ENCODE data around the gene SORBS2.

DNA sequence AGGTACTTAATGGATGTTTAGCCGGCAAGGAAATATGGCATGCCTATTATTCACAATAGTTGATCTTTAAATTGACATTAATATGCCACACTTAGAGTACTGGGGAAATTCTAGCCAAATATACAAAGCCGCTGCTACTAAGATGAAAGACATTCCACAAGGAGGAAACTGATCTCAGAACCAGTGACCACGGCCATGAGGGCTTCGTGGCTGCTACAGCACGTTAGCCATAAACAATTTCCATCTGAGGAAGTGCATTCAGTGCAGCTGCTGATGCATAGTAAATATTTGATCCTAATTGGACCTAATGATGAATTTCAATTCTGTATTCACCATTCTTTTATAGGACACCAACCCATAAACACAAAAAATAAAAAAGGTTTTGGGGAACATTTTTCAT, 59.1 kb downstream of the SORBS2 start:
- TF ChIP-seq, protein P1, sequence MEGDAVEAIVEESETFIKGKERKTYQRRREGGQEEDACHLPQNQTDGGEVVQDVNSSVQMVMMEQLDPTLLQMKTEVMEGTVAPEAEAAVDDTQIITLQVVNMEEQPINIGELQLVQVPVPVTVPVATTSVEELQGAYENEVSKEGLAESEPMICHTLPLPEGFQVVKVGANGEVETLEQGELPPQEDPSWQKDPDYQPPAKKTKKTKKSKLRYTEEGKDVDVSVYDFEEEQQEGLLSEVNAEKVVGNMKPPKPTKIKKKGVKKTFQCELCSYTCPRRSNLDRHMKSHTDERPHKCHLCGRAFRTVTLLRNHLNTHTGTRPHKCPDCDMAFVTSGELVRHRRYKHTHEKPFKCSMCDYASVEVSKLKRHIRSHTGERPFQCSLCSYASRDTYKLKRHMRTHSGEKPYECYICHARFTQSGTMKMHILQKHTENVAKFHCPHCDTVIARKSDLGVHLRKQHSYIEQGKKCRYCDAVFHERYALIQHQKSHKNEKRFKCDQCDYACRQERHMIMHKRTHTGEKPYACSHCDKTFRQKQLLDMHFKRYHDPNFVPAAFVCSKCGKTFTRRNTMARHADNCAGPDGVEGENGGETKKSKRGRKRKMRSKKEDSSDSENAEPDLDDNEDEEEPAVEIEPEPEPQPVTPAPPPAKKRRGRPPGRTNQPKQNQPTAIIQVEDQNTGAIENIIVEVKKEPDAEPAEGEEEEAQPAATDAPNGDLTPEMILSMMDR (IDR thresholded peaks at IDR 0.05), result no peak
- no peak for TF ChIP-seq EP300 (IDR thresholded peaks at IDR 0.05)
- no peak for TF ChIP-seq POLR2A (IDR thresholded peaks at IDR 0.05)

Measured in tibial nerve (tissue), 4 donors.